Measurements from ENCODE around the gene TMEM179.

- TF ChIP-seq POLR2AphosphoS5 (IDR thresholded peaks at IDR 0.05) = no peak
- TF ChIP-seq, protein P1, sequence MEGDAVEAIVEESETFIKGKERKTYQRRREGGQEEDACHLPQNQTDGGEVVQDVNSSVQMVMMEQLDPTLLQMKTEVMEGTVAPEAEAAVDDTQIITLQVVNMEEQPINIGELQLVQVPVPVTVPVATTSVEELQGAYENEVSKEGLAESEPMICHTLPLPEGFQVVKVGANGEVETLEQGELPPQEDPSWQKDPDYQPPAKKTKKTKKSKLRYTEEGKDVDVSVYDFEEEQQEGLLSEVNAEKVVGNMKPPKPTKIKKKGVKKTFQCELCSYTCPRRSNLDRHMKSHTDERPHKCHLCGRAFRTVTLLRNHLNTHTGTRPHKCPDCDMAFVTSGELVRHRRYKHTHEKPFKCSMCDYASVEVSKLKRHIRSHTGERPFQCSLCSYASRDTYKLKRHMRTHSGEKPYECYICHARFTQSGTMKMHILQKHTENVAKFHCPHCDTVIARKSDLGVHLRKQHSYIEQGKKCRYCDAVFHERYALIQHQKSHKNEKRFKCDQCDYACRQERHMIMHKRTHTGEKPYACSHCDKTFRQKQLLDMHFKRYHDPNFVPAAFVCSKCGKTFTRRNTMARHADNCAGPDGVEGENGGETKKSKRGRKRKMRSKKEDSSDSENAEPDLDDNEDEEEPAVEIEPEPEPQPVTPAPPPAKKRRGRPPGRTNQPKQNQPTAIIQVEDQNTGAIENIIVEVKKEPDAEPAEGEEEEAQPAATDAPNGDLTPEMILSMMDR (IDR thresholded peaks at IDR 0.05) = no peak
- no peak for TF ChIP-seq POLR2A (IDR thresholded peaks at IDR 0.05)
Observed at GRCh38 chr14:104559028-104559803, 45.4 kb downstream of the TMEM179 start.
